HG03159 (cell line): ENCODE data around the gene COL25A1.

Experiments
- ATAC-seq: cut with Tn5 transposase; IDR thresholded peaks from one replicate; pipeline ENCODE4 v1.9.1; 2021; ENCODE audit warnings: mild to moderate bottlenecking, moderate library complexity; ENCODE audit not compliant: unreplicated experiment

The COL25A1 gene

GRCh38 chr4:108926061-108926460, 376.4 kb downstream of the COL25A1 start:
- ATAC-seq: no peak

- no peak for ATAC-seq
These were observed 380.3 kb downstream of the COL25A1 start for GRCh38 chr4:108922191-108922590.

DNA sequence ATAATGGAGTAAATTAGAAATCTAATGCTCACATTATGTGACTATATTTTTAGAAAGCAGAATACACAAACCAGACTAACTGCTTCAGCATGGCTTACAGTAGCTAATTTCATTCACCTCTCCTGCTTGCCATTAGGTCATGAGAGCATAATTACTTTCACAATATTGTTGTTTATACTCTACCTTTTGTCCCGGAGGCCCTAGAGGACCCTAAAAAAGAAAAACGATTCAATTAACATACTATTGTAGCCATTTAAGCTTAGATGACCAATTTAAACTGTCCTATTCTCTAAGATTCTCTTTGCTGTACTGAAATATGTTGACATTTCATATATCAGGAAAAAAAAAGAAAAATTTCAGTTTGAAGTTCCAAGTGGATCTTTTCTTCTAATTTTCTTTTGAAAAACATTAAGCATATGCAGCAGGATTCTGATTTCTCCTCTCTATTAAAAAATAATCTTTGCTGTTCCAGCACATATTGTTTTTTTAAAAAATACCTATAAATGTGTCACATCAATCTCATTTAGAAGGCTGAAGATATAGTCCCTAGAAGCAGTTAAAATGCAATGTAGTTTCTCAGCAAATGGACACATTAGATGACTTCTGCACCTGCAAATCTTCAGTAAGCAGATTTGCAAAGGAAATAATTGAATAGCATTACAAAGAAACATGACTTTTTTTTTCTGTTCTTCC, 381.9 kb downstream of the COL25A1 start:
- ATAC-seq: no peak

- ATAC-seq: no peak
These were observed 383.1 kb downstream of the COL25A1 start for GRCh38 chr4:108919226-108919893.

GRCh38 chr4:108917255-108917654, 385.2 kb downstream of the COL25A1 start:
- ATAC-seq: no peak

- no peak for ATAC-seq
These were observed 385.8 kb downstream of the COL25A1 start for GRCh38 chr4:108916638-108917037.

GRCh38 chr4:108906866-108907367, 395.5 kb downstream of the COL25A1 start:
- ATAC-seq: no peak

- ATAC-seq: no peak
These were observed 396.5 kb downstream of the COL25A1 start for GRCh38 chr4:108906006-108906405.

DNA sequence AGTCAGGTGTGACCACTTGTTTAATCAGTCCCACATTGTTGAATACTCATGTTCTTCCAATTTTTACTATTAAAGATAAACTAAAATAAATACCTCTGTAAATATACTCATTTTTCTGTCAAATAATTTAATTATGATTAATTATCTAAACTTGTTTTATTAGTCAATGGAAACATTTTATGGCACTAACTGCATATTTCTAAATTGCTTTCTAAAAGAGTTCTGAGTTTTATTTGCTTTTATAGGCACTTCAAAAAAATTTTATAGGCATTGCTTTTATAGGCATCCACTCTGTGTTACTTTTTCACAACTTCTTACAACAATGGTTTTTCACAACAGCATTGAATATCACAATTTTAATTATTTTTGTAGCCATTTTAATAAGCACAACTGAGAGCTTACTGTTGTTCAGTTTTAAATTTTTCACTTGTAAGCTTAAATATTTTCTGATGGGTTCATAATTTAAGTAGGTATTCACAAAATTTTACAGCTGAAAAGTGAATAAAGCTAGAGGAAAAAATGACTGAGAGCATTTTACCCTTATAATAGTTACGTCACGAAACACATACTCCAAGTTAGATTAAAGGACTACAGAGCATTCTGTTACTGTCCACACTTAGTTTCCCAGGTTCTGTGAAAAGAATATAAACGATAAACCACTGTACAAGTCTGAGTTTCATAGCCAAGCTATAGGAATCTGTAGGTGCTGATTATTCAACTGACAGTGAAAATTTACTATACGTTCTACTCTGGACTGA, 398.8 kb downstream of the COL25A1 start:
- ATAC-seq: no peak

GRCh38 chr4:108902769-108903168, 399.7 kb downstream of the COL25A1 start:
- peak; percentile 75 for ATAC-seq

DNA sequence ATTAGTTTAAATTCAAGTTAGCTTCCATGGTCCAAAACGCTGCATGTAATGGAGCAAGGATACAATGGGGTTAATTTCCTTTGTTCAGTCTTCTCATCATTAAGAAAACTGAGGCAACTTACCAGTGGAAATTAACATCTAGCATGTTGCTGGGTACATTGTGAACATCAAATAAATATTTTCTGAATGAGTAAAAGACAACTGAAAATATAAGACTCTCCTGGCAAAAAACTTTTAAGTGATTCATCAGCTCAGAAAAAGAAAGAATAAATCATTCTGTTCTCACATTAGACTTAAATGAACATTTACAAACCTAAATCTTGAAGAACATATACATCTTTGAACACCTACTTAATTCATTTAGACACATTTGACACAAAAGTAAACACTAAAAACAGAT, 401.2 kb downstream of the COL25A1 start:
- ATAC-seq: no peak

DNA sequence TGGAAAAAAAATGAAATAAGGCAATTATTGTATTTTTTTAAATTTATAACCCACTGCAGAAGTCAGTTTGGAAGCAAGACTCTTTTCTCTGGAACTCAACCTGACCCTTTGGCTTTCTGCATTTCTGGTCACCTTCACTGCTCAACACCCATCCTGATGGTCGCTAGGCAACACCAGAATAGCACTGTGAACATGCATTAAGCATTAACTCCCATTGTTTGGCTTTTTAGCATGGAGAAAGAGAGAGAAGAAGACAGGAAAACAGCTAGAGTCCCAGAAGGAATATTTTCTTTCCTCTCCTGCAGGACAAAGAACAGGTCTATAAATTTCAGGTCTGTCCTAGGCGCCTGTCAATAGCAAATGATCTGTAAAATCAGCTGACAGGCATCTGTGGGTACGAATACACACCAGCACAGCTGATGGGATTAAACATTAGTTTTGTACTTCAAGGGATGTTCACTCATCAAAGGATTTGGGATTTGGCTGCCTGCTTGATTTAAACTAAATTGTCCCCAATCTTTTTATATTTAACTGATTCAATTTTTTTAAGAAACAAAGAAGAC, 402.4 kb downstream of the COL25A1 start:
- ATAC-seq: no peak

GRCh38 chr4:108893468-108893867, 409.0 kb downstream of the COL25A1 start:
- ATAC-seq: no peak

DNA sequence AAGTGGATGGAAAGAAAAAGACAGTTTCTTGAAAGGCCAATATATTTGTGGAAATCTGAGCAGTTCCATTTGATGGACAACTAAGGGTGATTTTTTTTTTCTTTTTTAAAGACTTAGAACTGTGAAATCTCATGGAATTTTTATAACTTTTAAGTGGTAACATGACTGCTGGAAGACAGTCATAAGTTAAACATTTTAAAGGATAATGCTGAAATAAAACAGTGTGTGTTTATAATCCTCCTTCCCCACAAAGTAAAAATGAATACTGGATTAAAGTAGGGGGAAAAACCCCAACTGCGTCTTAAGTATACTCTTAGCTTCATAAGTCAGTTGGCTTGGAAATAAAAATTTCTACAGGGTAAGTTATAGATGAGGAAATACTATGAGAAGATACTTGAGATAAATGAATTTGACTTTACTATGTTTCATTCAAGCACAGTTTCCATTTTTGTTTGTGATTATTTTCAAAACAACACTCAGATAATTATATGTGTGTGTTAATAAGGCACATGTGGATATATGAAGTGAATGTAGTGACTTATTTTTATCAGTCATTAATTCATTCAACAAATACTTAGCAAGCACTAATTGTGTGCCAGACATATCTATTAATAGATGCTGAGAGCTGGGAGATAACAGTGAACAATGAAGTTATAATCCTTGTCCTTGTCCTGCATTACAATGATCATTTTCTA, 410.4 kb downstream of the COL25A1 start:
- ATAC-seq: no peak

- ATAC-seq: no peak
These were observed 412.0 kb downstream of the COL25A1 start for GRCh38 chr4:108890484-108890881.

DNA sequence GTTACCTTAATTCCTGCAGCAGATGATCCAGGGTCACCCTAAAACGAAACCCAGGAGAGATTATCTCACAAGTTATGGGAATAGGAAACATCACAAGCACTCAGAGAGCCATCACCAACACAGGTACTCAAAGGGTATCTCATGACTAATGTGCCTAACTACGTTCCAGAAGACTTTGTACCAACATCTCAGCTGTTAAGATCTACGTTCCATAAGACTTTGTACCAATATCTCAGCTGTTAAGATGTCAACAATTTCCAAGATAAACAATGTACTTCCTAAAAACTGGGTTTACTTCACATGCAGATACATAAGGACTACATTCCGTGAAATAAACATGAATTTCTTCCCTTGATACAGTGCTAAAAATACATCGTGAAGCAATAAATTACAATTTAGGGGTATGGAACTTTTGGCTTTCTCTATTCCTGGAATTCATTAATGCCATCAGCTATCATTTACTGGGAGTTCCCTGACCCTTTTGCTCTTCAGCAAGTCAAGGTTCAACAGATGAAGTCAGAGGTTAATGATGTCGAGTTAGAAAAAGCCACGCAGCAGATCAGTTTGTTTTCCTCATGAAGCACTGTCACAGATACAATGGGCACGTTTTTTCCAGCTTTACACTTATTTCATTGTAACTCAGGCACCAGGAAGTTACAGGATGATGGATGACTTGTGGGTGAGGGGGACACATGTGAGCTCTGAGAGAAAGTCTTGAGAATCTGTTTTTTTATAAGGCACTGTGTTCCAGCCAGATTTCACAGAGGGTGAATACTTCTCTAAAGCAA, 412.6 kb downstream of the COL25A1 start:
- no peak for ATAC-seq

- no peak for ATAC-seq
These were observed 413.7 kb downstream of the COL25A1 start for GRCh38 chr4:108888769-108889168.

DNA sequence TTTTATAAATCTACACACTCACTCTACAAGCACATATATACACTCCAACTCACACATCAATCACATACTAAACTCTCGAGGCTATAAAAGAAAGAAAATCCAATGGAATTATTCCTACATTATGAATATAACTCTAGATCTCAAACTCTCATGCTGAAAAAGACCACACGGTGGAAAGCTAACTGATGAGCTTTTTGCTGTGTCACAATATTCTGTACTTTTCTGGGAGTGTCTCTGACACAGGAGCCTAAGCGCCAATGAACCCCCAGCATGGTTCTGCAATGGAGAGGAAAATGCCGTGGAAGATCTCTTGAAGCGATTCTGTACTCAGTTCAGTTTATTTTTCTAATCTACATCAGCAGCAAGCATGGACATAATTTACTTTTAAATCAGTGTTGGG, 415.4 kb downstream of the COL25A1 start:
- ATAC-seq: no peak

- ATAC-seq: no peak
These were observed 417.2 kb downstream of the COL25A1 start for GRCh38 chr4:108885211-108885610.

GRCh38 chr4:108884596-108884995, 417.9 kb downstream of the COL25A1 start:
- ATAC-seq: no peak
